NCI-H2196 (cell line): ENCODE measurements around the gene PORCN.
A peak's percentile ranks its signal among the peaks of the same experiment; 100 is the strongest.
"Not testable (repeated sequence)": the region's sequence is repeated elsewhere in the genome, so short reads cannot be mapped to it uniquely, and the experiment has no call there.

ENCODE experiments used
- DNase-seq: peaks from one replicate; lab custom pipeline; 2025; ENCODE audit not compliant: unreplicated experiment; lab: John Stamatoyannopoulos, UW

The PORCN gene

DNA sequence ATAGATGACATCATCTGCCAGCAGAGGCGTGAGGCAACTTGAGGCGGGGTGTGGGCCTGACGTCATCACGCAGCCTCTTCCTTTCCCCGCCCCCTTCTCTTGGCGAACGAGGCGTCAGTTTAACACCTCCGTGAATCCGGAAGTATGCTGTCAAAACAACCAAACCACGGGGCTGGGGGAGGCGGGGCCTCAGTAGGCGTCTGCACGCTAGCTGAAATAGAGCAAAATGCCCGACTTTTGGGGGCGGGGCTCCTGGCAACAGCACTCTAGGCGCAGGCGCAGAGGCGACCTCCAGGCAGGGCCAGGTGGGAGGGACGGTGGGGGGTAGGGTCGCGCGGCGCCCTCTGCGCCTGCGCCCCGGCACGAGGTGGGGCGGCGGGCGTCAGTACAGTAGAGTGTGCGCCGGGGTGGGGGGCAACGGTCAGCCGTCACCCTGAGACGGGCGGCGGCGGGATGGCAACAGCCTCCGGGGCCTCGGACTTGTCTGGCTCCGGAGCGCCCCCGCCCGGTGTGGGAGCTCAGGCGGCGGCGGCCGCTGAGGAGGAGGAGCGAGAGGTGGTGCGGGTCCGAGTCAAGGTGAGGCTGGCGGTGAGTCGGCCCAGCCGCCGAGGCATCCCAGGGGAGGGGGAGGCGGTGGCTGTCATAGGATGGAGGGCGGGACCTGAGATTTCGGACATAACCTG lies 30.7 kb downstream of the PORCN start, which contains the start of gene TBC1D25:
TSS of gene TBC1D25 (plus strand) at position 370 of the 683 bp plus-strand sequence. CDS start at position 454, 84 bp downstream.
- DNase-seq: peak; percentile 93

DNA sequence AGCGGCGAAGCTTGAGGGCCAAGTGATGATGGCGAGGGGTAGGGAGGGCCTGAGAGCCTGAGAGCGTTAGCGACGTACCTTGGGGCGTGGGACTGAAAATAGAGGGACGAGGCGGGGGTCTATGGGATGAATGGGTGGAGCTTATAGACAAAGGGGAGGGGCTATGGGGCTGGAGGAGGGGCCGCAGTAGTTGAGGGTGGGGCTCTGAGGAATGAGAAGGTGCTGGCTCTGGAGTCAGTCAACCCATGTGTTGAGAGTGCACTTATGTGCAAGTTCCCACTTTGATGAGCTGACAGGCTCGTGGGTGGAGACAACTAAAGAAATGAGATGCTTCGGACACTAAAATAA lies 31.2 kb downstream of the PORCN start:
- DNase-seq: no peak

DNA sequence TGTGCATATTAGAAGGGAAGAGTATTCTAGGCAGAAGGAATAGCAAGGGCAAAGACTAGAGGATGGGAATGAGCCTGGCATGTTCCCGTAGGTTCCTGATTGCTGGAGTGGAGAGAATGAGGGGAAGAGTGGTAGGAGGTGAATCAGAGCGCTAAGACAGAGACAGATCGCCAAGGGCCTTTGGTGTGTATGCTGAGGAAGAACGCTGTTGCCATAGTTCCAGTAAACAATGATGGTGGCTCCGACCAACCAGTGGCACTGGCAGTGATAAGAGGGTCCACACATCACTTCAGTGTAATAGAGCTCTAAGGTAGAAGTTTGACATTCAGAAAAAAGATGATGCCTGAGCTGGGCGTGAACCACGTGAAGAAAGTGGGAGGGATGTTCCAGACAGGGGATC lies 31.7 kb downstream of the PORCN start:
- DNase-seq: no peak

DNA sequence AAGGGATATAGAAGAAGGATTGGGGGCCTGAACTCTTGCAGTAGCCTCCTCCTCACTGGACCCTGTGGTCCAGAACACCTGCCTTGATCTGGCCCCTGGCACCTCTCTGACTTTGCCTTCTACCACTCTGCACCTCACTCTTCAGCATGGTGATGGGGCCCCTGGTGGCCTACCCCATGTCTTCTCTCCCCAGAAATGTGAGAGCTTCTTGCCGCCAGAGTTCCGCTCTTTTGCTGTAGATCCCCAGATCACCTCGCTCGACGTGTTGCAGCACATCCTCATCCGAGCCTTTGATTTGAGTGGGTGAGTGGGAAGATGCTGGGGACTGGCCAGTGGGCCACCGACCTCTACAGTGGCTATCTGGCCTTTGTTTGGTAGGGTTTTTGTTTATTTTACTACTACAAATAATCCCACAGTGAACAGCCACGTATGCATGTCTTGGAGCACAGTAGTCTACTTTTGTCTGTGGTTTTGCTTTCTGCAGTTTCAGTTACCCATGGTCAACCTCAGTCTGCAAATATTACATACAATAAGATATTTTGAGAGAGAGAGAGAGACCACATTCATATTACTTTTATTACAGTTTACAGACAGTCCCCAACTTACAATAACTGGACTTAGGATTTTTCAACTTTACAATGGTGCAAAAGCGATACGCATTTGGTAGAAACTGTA lies 32.5 kb downstream of the PORCN start:
- no peak for DNase-seq

DNA sequence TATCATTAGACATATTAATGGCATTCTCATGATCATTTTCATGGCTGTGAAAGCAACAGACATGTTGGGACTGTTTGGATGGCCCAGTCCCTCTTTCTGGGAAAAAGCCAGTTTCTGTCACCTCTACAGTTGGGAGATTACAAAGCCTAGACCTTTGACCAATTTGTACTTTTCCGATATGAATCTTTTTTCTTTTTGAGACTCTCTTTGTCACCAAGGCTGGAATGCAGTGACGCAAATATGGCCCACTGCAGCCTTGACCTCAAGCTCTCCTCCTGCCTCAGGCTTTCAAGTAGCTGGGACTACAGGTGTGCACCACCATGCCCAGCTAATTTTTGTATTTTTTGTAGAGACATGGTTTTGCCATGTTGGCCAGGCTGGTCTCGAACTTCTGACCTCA lies 40.1 kb downstream of the PORCN start:
- no peak for DNase-seq

DNA sequence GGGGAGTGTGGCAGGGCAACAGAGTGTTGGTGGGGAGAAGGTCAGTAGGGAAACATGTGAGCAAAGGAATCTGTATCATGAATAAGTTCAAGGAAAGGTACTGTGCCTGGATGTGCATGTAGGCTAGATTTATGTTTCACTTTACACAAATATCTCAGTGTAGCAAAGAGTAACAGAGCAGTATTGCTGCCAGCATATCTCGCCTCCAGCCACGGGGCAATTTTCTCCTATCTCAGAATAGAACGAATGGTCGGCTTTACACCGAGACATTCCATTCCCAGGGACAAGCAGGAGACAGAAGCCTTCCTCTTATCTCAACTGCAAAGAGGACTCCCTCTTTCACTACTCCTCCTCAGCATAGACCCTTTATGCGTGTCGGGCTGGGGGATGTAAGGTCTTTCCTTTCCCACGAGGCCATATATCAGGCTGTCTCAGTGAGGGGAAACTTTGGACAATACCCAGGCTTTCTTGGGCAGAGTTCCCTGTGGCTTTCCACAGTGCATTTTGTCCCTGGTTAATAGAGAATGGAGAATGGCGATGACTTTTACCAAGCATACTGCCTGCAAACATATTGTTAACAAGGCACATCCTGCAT lies 47.0 kb downstream of the PORCN start:
- not testable (repeated sequence) for DNase-seq

DNA sequence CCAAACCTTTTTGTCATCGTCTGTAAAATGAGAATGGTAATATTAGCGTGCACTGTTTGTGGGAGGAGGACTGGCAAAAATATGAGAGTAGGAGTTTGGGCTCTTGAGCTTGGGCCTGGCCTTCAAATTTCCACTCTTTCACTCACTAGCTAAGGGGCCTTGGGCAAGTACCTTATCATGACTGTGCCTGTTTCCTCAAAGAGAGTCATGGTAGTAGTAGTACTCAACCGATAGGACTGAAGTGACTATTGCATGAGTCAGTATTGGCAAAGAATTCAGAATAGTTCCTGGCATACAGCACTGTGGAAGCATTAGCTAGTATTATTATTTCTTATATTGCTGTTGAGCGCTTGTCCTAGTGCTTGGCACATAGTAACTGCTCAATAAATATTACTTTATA lies 49.5 kb downstream of the PORCN start:
- no peak for DNase-seq

DNA sequence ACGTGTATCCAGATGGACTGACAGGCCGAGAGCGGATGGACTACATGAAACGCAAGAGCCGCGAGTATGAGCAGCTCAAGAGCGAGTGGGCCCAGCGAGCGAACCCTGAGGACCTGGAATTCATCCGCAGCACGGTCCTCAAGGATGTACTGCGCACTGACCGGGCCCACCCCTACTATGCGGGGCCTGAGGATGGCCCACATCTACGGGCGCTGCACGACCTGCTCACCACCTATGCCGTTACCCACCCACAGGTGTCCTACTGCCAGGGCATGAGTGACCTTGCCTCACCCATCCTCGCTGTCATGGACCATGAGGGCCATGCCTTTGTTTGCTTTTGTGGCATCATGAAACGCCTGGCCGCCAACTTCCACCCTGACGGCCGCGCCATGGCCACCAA lies 50.8 kb downstream of the PORCN start:
- no peak for DNase-seq

DNA sequence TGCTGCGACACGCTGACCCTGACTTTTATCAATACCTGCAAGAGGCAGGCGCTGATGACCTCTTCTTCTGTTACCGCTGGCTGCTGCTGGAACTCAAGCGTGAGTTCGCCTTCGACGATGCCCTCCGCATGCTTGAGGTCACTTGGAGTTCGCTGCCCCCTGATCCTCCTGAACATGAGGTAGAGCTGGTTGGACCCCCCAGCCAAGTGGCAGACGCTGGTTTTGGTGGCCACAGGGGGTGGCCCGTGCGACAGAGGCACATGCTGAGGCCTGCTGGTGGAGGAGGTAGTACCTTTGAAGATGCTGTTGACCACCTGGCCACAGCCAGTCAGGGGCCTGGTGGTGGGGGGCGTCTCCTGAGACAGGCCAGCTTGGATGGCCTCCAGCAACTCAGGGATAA lies 51.3 kb downstream of the PORCN start:
- DNase-seq: no peak

DNA sequence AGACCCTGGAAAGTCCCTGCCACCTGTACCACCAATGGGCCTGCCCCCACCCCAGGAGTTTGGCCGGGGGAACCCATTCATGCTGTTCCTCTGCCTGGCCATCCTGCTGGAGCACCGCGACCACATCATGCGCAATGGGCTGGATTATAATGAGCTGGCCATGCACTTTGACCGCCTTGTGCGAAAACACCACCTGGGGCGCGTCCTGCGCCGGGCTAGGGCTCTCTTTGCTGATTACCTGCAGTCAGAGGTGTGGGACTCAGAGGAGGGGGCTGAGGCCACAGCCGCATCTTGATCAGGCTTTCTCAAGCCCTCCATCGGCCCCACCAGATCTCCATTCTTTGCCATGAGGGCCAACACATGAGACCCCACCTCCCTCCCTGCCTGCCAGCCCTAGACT lies 51.9 kb downstream of the PORCN start:
- DNase-seq: no peak

DNA sequence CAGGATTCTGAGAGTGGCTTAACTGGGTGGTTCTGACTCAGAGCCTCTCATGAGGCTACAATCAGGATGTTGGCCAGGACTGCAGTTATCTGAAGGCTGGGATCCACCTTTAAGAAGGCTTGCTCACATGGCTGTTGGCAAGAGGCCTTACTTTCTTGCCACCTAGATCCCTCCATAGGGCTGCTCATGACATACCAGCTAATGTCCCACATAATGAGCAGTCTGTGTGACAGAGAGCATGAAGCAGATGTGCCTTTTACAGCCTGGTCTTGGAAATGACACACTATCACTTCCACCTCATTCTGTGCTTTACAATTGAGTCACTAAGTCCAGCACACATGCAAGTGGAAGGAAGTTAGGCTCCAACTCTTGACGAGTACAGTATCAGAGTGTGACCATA lies 61.2 kb downstream of the PORCN start:
- DNase-seq: no peak
